Loucy (cell line): ENCODE results near the gene TOR1AIP1.

Experiments
- EZH2phosphoT487 ChIP-seq: fragments of 200-600 bp; IDR thresholded peaks from 2 replicates; pipeline ENCODE4 v1.6.1; 2018; ENCODE audit warnings: antibody characterized with exemption, mild to moderate bottlenecking, moderate library complexity, borderline replicate concordance
- TF ChIP-seq, protein P1 (sequence below): fragments of 200-600 bp; sonication (generic); conservative IDR thresholded peaks from 2 replicates; pipeline ENCODE4 v1.5.1; 2014; ENCODE audit warnings: mild to moderate bottlenecking, antibody characterized with exemption, low read length

GRCh38 chr1:179871940-179872339 is 10.1 kb upstream of the TOR1AIP1 start:
- TF ChIP-seq, protein P1, sequence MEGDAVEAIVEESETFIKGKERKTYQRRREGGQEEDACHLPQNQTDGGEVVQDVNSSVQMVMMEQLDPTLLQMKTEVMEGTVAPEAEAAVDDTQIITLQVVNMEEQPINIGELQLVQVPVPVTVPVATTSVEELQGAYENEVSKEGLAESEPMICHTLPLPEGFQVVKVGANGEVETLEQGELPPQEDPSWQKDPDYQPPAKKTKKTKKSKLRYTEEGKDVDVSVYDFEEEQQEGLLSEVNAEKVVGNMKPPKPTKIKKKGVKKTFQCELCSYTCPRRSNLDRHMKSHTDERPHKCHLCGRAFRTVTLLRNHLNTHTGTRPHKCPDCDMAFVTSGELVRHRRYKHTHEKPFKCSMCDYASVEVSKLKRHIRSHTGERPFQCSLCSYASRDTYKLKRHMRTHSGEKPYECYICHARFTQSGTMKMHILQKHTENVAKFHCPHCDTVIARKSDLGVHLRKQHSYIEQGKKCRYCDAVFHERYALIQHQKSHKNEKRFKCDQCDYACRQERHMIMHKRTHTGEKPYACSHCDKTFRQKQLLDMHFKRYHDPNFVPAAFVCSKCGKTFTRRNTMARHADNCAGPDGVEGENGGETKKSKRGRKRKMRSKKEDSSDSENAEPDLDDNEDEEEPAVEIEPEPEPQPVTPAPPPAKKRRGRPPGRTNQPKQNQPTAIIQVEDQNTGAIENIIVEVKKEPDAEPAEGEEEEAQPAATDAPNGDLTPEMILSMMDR = no peak
- TF ChIP-seq EZH2phosphoT487 = no peak
